Adrenal gland (tissue), 12 donors: ENCODE measurements around the gene C1QTNF7. TPM values are rescaled to one million over a fixed set of nuclear protein-coding genes. Genes with fewer than 3 reads are reported as not detected.

Source experiments
- DNase-seq, 7 donors: peaks; one replicate each; pipeline ENCODE4 v3.0.0-alpha.2; 2019 to 2020
- H3K27ac ChIP-seq, 5 donors: fragments of 200-600 bp; sonication (generic) in 4 of 5; 1 replicate in 3 of 5; 2 replicates in 2 of 5; pipeline versions ENCODE4 v1.5.1 to v1.8.0; 2016 to 2020; ENCODE audit warnings: mild to moderate bottlenecking in 1 of 5
- H3K27me3 ChIP-seq: fragments of 200-600 bp; 2 replicates; pipeline ENCODE4 v1.8.0; 2021
- H3K36me3 ChIP-seq, 2 donors: fragments of 200-600 bp; replicated peaks in 1 of 2; 1 replicate in 1 of 2; 2 replicates in 1 of 2; pipeline versions ENCODE4 v1.5.1 to v1.8.0; 2018 to 2022
- H3K4me1 ChIP-seq, 2 donors: fragments of 200-600 bp; replicated peaks in 1 of 2; 1 replicate in 1 of 2; 2 replicates in 1 of 2; pipeline versions ENCODE4 v1.5.1 to v1.8.0; 2018 to 2021
- H3K4me3 ChIP-seq, 4 donors: fragments of 200-600 bp; sonication (generic) in 3 of 4; one replicate each; pipeline ENCODE4 v1.5.1; 2016 to 2018
- H3K9me3 ChIP-seq, 3 donors: fragments of 200-600 bp; sonication (generic) in 1 of 3; replicated peaks in 1 of 3; 1 replicate in 2 of 3; 2 replicates in 1 of 3; pipeline versions ENCODE4 v1.5.1 to v1.8.0; 2016 to 2021
- CTCF ChIP-seq, 6 experiments: fragments of 450-650 bp in 4 of 6; fragments of 200-600 bp in 2 of 6; sonication (generic) in 1 of 6; IDR thresholded peaks; 1 replicate in 5 of 6; 2 replicates in 1 of 6; pipeline versions ENCODE4 v1.5.1 to v1.8.0; 2016 to 2021; ENCODE audit warnings: antibody characterized with exemption in 6 of 6, mild to moderate bottlenecking in 2 of 6, moderate library complexity in 1 of 6
- POLR2A ChIP-seq, 2 donors: fragments of 450-650 bp; IDR thresholded peaks; one replicate each; pipeline ENCODE4 v1.6.1; 2017; ENCODE audit warnings: antibody characterized with exemption in 2 of 2, mild to moderate bottlenecking in 2 of 2, moderate library complexity in 1 of 2
- WGBS, 4 donors: extraction: QIAGEN DNeasy Blood & Tissue Kit in 2 of 4; methylation state at CpG; one replicate each; pipeline versions ENCODE4 v1.1.5 to v1.1.7; 2013 to 2017; 5-methylcytosine and 5-hydroxymethylcytosine counted together
- intact Hi-C, 2 donors: fragments of 100-400 bp; cut with DNase I; formaldehyde crosslinking; loops; one replicate each; pipeline versions ENCODE4 v1.14.1 to v1.15.0; 2022 to 2023
- polyA plus RNA-seq, 3 donors: library from polyadenylated mRNA; stranded (reverse); fragments of 200-250 nt in 2 of 3; fragments of 350-450 nt in 1 of 3; fragmentation: Illumina TruSeq in 1 of 3; extraction: RNeasy Lipid Tissue Mini Kit (QIAGEN cat#74804) in 1 of 3; gene quantifications; one replicate each; pipeline ENCODE4 v1.2.3, GENCODE V29; 2013 to 2014
- total RNA-seq, 9 donors: library from RNA; depleted of rRNA in 4 of 9; stranded (reverse); fragments of >200 nt in 4 of 9; fragments of 120-200 nt in 1 of 9; fragmentation: NEBNext Ultra II Directional in 1 of 9; extraction: Animal tissue kit (Norgen Biotek cat#: 25700) in 1 of 9; gene quantifications; one replicate each; pipeline versions ENCODE4 v1.1.0 to v1.2.4, GENCODE V29; 2013 to 2023
- donor health status: healthy with polysubstance abuse.
- donor health status: Bipolar disorder and iron deficiency.
- donor health status: DM: yes; HTN: yes; CAD: no.
- donor health status: DM: no; HTN: no; CAD: no.
- donor health status: DM: no; HTN: no; CAD: no.
- donor health status: DM: yes; HTN: yes; CAD: no.

Gene C1QTNF7
- total and polyA plus RNA-seq, 12 donors, result 0.09 to 2.8 (median 1.1) TPM

- Histone ChIP-seq H3K9me3 (no peaks in the 10 kb centered on the region), H3K4me3 (no peak overlapping the region), H3K36me3 (no peaks in the 10 kb centered on the region), H3K4me1 (peaks cover 4 to 24% of the 10 kb centered on the region in 2 donors), H3K27ac (no peak overlapping the region), H3K27me3 (no peaks in the 10 kb centered on the region)
- intact Hi-C loops, result loop anchor here (5.0 to 10.0 kb wide), 3 partner anchors 56 to 164 kb away; no protein-coding TSS in a partner anchor
- 56 to 72% (median 69%) methylated on average over 4 of the region's 4 CpGs for WGBS, 4 donors
- TF ChIP-seq POLR2A (IDR thresholded peaks at IDR 0.05), result no peak
- TF ChIP-seq CTCF (IDR thresholded peaks at IDR 0.05), result no peak
- no peak for DNase-seq
These were observed 29.1 kb upstream of the C1QTNF7 start for GRCh38 chr4:15398732-15399131.

GRCh38 chr4:15400226-15400625, 27.6 kb upstream of the C1QTNF7 start:
- Histone ChIP-seq H3K4me1 (peaks cover 4 to 24% of the 10 kb centered on the region in 2 donors), H3K27me3 (no peaks in the 10 kb centered on the region), H3K4me3 (no peak overlapping the region), H3K9me3 (no peaks in the 10 kb centered on the region), H3K27ac (peak overlapping the region in 1 of 5 donors; percentile 76), H3K36me3 (no peaks in the 10 kb centered on the region)
- intact Hi-C loops, result no loop called here
- 80 to 90% (median 84%) methylated on average over 3 of the region's 3 CpGs for WGBS, 4 donors
- DNase-seq, result no peak
- TF ChIP-seq CTCF (IDR thresholded peaks at IDR 0.05) (no peak), POLR2A (IDR thresholded peaks at IDR 0.05) (no peak)

GRCh38 chr4:15400981-15401671, 26.7 kb upstream of the C1QTNF7 start:
- intact Hi-C loops, result no loop called here
- Histone ChIP-seq H3K4me1 (peaks cover 4 to 24% of the 10 kb centered on the region in 2 donors), H3K36me3 (no peaks in the 10 kb centered on the region), H3K9me3 (no peaks in the 10 kb centered on the region), H3K27ac (peak overlapping the region in 2 of 5 donors; percentile 35 to 76), H3K4me3 (no peak overlapping the region), H3K27me3 (no peaks in the 10 kb centered on the region)
- TF ChIP-seq CTCF (IDR thresholded peaks at IDR 0.05) (peak in 1 of 6 experiments; percentile 12), POLR2A (IDR thresholded peaks at IDR 0.05) (no peak)
- WGBS, 4 donors, result 51 to 66% (median 59%) methylated on average over 9 of the region's 9 CpGs
- DNase-seq, result peak; percentile 28 to 78 (median 47)

GRCh38 chr4:15402146-15402545, 25.7 kb upstream of the C1QTNF7 start:
- H3K36me3 ChIP-seq, result no peaks in the 10 kb centered on the region
- no peak overlapping the region for H3K4me3 ChIP-seq
- intact Hi-C loops, result no loop called here
- DNase-seq, result no peak
- H3K4me1 ChIP-seq, result peaks cover 4 to 24% of the 10 kb centered on the region in 2 donors
- H3K9me3 ChIP-seq, result no peaks in the 10 kb centered on the region
- H3K27me3 ChIP-seq, result no peaks in the 10 kb centered on the region
- H3K27ac ChIP-seq, result peak overlapping the region in 1 of 5 donors; percentile 51
- TF ChIP-seq POLR2A (IDR thresholded peaks at IDR 0.05) (no peak), CTCF (IDR thresholded peaks at IDR 0.05) (no peak)
- 67 to 83% (median 69%) methylated on average over 2 of the region's 2 CpGs for whole genome bisulfite sequencing, 4 donors
